ENCODE data around the gene SACM1L.

The SACM1L gene

GRCh38 chr3:45783667-45784066 lies 94.5 kb downstream of the SACM1L start:
- DNase-seq: no peak

- DNase-seq: no peak
Observed at GRCh38 chr3:45785605-45786150, 96.5 kb downstream of the SACM1L start.

- peak in 1 of 51 donors; percentile 20 for DNase-seq
Observed at GRCh38 chr3:45786801-45787495, 97.8 kb downstream of the SACM1L start.

- DNase-seq: no peak
Observed at GRCh38 chr3:45787551-45787950, 98.4 kb downstream of the SACM1L start.

- DNase-seq: no peak
Observed at GRCh38 chr3:45789235-45789812, 100.1 kb downstream of the SACM1L start.

- DNase-seq: no peak
Observed at GRCh38 chr3:45790596-45790995, 101.4 kb downstream of the SACM1L start.

- no peak for DNase-seq
Observed at GRCh38 chr3:45792036-45792435, 102.8 kb downstream of the SACM1L start.

GRCh38 chr3:45792516-45793172 lies 103.4 kb downstream of the SACM1L start:
- no peak for DNase-seq

- DNase-seq: no peak
Observed at GRCh38 chr3:45793482-45794176, 104.4 kb downstream of the SACM1L start.

GRCh38 chr3:45794177-45794560 lies 105.0 kb downstream of the SACM1L start:
- no peak for DNase-seq

- DNase-seq: no peak
Observed at GRCh38 chr3:45794660-45795059, 105.5 kb downstream of the SACM1L start.

All from hypothalamus (tissue), 51 donors.